GM18861 (cell line): ENCODE results near the gene AP5Z1.

Source experiments
- ATAC-seq: cut with Tn5 transposase; IDR thresholded peaks from one replicate; pipeline ENCODE4 v1.9.1; 2021; ENCODE audit not compliant: unreplicated experiment

The AP5Z1 gene

DNA sequence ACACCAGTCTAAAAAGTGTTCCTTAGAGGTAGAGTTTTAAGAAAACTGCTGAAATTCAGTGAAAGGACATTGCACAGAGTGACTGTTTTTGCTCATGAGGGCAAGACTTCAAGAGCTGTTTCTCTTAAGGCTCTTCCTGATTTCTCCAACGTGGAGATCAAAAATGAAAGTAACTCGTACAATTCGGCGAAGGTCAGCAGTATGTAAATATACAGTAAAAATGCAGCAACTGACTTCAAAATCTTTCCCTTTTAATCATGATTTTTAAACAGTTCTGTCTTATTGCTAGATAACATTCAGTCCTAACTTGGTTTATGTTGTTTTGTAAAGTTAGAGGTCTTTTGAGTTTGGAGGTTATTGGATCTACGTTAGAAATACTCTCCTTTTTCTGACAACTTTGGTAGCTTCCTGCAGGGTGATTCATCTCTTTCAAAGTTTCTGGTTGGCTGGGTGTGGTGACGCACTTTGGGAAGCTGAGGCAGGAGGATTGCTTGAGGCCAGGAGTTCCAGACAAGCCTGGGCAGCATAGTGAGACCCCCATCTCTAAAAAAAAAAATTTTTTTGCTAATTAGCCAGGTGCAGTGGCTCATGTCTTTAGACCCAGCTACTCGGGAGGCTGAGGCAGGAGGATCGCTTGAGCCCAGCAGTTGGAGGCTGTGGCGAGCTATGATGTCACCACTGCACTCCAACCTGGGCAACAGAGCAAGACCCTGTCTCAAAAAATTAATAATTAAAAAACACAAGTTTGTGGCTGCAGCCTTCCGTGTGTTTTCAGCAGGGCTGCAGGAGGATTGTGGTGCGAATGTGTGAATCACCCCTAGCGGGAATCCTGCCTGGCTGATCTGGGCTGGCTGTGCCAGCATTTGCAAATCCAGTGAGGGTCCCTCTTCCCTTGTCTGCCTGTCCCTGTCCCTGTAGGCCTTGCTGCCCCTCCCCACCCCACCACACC is 29.2 kb upstream of the AP5Z1 start:
- ATAC-seq: no peak

DNA sequence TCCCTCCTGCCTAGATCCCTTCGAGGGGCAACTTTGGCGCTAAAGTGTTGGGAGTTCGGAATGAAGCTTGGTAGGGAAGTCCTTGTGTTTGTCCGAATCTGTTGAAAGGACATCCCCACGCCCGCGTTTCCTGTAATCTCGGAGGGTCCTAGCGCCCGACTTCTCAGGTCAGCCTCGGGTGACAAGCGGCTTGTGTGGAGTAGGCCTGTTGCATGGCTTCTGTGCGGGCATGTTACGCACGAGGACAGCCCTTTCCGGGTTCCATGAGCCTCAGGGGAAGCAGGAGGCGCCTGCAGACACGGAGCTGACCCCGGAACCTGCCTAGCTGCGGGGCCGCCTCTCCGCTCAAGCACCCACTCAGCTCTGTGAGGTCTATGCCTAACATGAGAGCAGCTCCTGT is 28.4 kb upstream of the AP5Z1 start:
- no peak for ATAC-seq

DNA sequence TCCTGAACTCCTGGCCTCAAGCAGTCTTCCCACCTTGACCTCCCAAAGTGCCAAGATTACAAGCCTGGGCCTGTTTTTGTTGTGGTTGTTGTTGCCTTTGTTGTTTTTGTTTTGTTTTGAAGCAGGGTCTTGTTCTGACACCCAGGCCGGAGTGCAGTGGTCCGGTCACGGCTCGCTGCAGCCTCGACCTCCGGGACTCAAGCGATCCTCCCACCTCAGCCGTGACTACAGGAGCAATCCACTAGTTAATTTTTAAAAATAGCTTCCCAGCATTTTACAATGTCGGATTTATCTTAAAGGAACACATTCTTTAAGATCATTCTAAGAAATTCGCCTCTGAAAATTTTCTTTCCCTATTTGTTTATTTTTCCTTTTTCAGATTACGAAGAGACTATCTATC is 27.7 kb upstream of the AP5Z1 start:
- no peak for ATAC-seq

DNA sequence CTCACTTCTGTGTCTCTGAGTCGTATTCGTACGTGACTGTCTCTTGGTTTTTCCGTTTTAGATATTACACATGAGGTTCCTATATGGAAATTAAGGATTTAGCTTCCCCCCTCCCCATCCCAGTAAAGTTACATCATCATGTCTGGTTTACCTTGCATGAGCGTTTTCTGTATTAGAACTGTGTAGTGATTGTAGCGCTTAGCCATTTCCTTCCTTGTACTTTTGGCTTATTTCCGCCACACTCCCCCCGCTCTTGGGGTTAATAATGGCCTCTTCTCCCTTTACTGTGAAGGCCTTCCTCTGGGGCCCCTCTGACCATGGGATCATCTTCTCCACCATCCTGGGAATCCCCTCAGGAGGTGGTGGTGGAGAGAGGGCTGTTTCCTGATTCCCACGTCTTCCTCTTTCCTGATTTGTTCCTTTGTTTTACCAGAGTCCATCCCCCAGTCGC is 27.2 kb upstream of the AP5Z1 start:
- ATAC-seq: no peak

DNA sequence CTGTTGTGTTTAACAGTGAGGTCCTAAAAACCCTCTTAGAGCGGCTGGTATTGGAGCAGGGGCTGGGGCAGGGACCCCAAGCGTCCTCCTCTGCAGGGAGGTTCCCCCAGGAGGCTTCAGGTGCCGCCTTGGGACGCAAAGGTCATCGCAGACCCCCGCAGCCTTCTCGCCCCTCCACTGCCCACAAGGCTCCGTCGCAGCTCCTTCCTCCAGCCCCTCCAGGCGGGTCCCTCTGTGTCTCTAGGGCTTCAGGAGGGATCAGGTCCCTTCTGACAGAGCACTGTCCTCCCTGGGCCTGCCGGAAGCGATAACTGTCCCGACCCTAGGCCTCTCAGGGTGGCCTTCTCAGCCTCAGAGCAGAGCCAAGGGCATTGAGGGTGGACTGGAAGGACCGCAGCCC is 26.1 kb upstream of the AP5Z1 start:
- ATAC-seq: no peak

DNA sequence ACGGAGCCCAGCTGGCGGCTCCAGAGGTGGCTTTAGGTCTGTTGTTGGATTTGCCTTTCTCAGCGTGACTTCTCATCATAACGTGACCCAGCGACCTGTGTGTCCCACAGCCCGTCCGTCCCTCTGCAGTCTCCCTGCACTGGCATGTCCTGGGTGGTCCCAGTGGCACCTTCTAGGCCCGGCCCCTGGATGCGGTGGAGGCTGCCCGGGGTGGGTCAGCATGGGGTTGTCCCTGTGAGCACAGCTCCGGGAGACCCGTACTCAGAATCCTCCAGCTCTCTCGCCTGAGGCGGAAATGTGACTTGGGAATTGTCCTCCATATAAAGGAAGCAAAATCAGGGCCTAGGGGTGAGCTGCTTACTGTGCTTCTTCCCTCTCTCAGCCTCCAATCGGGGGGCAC is 25.6 kb upstream of the AP5Z1 start:
- ATAC-seq: no peak

DNA sequence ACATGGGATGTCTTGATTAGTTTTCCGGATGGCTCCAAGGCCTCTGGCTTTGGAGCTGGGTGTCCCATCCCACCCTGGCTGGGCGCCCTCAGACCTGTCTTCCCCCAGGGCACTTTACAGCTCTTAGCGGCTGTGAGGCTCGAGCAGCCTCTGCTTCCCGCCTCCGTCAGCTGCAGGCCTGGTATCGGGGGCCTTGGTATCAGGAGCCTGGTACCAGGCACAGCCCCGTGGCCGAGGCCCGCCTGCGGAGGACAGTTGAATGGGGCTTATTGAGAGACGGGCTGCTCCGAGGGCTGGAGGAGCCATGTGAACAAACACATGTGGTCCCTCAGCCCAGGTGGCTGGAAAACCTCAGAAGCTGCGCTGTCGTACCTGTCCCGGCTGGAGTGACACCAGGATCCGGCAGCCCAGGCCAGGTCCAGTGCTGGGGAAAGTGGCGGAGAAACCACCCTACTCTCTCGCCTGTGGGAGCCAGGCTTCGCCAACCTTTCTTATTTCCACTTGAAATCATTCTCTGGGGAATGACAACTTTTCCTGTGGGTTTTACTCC is 23.9 kb upstream of the AP5Z1 start:
- ATAC-seq: no peak

DNA sequence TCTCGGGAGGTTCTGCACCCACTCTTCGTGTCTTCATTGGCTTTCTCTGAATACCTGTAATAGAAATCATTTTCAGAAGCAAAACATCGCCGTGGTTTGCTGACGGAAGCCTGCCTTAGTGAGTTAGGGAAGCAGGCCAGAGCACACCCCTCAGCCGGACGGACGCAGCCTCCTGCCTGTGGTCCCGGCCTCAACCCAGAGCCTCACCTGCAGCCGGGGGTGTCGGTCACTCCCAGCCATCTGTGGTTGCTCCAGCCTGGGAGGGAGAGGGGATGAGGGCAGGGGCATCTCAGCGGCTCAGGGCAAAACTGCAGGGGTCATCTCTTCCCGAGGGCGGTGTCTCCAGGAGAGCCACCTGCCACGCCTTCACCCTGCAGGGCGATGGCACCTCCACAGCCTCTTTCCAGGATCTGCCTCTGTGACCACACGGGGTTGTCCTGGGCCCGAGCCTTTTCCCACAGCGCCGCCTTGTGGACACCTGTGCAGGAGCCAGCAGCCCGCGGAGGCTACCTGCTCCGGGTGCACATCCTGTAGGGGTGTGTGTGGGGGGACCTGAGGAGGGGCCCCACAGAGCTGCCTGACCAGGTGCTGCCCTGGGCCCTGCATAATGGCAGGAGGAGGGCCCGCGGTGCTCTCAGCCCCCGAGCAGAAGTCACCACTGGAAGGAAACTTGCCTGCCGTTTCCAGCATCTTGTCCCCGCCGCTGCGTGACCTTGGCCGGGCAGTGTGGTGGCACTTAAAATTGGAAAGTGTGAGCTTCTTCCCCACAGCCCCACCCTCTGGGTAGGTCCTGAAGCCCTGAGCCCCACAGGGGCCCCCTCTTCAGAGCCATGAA is 21.6 kb upstream of the AP5Z1 start:
- ATAC-seq: no peak

DNA sequence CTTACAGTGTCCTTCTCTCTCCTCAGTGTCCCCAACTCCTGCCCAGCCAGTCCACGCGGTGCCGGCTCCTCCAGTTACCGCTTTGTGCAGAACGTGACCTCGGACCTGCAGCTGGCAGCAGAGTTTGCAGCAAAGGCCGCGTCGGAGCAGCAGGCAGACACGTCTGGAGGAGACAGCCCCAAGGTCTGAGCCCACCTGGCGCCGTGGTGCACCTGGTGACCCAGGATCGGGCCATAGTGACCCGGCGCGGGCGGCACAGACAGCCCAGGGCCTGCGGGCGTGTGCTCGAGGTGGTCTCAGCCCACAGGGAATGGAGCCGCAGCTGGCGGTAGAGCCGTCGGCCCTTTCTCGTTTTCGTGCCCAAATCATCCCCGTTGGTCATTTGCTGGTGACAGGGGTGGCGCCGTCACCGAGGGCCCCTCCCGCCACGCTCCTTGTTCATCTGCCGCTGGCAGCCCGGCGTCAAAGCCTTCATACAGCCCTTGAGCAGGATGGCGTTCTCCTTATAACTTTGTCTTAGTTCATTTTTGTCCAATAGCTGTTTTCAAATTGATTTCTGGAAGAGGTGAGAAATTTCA is 20.9 kb upstream of the AP5Z1 start:
- ATAC-seq: no peak

DNA sequence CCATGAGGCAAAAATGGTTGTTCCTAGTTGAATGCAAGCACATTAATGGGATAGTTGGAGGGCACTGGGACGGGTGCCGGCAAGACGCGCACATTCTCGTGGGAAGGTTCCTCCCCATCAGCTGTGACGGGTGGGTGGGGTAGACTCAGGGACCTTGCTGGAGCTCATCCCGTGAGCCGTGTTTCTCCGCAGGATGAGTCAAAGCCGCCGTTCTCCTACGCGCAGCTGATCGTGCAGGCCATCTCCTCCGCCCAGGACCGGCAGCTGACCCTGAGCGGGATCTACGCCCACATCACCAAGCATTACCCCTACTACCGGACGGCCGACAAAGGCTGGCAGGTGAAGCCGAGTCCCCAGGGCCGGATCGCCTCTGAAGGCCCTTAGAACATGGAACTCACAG is 20.4 kb upstream of the AP5Z1 start:
- no peak for ATAC-seq

DNA sequence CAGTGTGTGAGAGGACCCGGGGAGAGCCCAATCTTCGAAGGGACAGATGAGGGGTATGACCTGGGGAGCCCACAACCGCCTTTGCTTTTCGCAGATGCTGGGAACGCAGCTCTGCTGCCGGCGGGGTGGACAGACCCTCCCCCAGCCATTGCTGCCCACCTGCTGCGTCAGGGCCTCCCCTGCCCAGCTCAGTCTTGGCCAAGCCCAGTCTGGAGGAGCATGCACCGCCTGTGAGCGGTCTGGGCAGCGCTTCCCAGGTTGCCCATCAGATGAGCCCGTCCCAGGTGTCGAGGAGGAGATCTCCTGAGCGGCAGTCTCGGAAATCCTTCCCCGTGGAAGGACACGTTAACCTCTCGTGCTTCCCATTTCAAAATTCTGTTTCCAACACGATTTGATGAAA is 17.3 kb upstream of the AP5Z1 start:
- no peak for ATAC-seq

DNA sequence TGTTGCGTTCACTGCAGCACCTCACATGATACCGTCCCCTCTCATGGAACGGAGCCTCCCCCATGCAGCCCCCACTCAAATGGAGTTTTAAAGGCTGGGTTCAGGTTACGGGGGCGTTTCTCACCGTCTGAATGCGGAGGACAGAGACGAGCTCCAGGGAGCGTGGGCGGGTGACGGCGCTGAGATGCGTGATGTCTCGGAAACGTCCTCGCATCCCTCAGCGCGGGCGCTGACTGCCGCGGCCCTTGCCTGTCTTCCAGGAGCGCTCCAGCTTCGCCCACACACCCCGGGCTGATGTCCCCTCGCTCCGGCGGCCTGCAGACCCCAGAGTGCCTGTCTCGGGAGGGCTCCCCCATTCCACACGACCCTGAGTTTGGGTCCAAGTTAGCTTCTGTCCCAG is 16.6 kb upstream of the AP5Z1 start:
- ATAC-seq: no peak

DNA sequence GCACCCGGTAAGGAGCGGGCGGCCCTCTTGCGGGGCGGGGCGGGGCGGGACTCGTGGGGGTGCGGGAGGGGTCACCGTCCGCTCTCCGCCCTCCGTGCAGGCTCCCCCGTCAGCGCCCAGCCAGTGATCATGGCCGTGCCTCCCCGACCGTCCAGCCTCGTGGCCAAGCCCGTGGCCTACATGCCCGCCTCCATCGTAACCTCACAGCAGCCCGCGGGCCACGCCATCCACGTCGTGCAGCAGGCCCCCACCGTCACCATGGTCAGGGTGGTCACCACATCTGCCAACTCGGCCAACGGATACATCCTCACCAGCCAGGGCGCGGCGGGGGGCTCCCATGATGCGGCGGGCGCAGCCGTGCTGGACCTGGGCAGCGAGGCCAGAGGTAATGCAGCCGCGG is 16.2 kb upstream of the AP5Z1 start:
- ATAC-seq: no peak

DNA sequence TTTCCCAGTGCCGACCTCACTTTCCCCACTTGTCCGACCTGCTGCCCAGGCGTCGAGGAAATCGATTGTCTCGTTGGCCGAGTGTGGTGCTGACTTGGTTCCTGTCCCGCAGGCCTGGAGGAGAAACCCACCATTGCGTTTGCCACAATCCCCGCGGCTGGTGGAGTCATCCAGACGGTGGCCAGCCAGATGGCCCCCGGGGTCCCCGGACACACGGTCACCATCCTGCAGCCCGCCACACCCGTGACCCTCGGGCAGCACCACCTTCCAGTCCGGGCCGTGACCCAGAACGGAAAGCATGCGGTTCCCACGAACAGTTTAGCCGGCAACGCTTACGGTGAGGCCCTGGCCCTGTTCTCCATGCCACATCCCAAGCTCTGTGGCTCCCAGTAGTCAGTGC is 14.5 kb upstream of the AP5Z1 start:
- ATAC-seq: no peak

DNA sequence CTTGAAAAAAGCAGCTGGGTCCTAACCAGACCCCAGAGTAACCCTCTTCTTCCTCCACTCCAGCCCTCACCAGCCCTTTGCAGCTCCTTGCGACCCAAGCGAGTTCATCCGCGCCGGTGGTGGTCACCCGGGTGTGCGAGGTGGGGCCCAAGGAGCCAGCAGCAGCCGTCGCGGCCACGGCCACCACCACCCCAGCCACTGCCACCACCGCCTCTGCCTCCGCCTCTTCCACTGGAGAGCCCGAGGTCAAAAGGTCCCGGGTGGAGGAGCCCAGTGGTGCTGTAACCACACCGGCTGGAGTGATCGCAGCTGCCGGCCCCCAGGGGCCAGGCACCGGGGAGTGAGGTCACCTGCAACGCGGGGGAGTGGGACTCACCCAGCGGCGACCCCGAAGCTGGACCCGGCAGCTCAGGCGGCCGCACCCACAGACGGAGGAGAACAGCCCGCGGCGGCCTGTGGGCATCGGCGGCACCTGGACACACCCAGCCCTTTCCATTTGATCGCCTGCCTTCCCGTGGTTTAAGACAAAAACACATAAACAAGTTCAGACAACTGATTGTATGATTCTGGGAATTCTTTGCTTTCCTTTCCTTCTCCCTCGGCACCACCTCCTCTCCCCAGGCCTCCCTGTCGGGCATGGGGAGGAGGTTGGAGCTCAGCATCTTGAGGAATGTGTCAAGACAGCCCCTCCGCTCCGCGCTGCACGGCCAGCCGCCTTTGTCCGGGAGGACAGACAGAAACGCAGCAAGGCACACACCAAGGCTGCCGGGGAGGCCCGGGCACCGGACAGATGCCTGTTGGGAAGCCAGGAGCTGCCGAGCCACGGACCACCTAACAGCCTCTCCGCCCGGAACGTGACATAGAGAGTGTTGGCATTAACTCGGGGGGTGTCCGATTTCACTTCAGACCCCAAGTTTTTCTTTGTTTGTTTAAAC is 13.0 kb upstream of the AP5Z1 start:
- no peak for ATAC-seq

DNA sequence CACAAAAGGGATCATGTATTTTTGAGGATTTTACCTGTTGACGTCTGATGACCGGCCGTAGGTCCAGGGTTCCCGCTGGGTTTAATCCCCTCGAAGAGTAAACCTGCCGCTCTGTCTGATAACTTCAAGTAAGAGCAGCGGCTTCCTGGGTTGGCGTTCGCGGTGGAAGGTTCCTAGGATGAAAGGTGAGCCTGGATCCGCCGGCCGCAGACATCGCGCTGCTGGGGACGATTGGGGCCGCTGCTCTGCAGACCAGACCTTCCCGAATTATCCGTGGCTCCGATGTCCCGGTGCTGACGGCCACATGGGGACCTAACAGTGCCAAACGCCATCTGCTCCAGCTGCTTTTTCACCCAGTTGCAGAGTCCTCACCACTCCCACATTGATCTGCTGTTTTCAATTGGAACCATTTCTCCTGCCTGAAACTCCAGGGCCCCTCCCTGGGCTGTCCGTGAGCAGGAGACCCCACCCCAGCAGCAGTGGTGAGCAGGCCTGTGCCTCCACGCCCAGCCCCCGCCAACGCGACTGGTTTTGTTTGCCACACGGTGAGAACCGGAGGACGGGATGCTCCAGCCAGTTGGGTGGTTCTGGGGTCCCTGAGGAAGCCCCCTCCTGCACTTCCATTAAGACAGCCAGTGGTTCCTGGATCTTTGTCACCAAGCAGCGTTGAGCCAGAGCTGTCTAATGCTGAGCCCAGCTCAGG is 12.2 kb upstream of the AP5Z1 start:
- no peak for ATAC-seq

DNA sequence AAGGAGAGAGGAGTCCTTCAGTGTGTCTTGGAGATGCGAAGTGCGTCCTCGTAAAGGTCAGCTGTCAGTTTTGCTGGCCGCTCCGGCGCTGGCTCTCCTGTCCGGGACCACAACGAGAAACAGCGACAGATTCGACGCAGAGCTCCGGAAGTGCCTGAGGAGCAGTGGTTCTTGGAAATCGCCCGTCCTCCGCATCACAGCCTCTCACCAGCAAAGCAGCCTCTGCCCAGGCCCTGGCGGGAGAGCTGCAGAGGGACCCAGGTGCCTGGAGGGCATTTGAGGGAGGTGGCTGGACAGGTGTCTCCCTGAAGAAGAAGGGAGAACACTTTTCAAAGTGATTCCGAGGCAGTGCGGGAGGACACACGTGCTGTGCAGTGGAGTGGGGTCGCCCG is 11.6 kb upstream of the AP5Z1 start:
- ATAC-seq: no peak

DNA sequence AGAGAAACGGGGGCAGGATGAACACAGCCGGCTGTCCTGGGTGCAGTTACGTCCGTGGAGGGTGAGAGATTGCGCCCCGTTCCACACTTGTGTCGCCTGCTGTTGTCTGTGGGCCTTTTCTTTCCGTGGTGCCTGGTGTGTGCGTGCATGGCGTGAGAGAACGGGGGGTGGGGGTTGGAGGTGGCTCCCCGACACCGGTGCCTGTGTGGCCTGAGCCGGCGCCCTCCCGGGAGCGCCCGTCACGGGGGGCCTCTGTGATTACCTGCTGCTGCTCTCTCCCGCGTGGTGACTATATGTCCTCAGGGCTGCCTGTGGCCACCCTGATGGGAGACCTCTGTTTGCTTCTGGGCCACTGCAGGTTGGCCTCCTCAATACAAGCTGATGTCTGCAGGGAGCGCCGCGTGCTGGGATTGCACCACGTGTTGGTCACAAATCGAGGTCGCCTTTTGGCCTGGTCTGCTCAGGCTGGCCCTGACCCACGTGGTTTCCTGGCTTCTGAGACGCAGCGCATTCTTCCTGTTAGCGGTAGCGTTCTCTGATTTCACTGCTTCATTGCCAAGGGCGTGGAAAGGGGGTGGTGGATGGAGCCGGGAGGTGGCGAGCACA is 10.9 kb upstream of the AP5Z1 start:
- ATAC-seq: no peak

DNA sequence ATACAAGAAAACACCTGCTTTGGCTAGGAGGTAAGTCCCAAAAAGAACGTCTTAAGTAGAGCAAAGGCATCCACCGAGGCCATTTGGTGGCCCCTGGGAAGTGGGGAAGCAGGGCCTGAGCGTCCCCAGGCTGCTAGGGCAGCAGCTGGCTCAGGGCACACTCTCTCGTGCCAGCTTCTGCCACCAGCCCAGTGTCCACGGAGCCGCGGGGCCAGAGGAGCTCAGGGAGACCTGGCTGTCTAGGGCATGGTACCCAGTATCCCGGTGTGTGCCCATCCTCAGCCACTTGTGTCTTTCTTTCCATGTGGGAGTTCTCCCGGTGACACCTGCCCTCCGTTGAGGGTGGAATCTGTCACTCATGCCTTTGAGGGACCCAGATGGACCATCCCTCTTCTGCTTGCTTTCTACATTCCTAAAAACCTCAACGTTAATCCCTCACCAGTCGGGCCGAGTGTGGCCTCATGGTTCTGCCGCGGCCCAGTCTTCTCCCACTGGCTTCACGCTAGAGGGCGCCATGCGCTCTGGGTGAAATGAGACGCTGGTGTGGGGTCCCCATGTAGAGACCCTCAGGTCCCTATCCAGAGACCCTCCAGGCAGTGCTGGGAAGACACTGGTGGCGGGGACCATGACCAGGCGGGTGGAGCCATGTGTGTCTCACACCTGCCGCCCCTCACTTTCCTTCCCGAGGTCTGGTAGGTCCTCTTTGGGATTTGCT is 9.5 kb upstream of the AP5Z1 start:
- ATAC-seq: no peak
